ENCODE data around the gene MOCS1. TPM values are rescaled to one million over a fixed set of nuclear protein-coding genes. Genes with fewer than 3 reads are reported as not detected.
"Not testable (repeated sequence)": the region's sequence is repeated elsewhere in the genome, so short reads cannot be mapped to it uniquely, and the experiment has no call there.

The MOCS1 gene
- total RNA-seq, 1 donor from 2014 or later, result 22.9 TPM

DNA sequence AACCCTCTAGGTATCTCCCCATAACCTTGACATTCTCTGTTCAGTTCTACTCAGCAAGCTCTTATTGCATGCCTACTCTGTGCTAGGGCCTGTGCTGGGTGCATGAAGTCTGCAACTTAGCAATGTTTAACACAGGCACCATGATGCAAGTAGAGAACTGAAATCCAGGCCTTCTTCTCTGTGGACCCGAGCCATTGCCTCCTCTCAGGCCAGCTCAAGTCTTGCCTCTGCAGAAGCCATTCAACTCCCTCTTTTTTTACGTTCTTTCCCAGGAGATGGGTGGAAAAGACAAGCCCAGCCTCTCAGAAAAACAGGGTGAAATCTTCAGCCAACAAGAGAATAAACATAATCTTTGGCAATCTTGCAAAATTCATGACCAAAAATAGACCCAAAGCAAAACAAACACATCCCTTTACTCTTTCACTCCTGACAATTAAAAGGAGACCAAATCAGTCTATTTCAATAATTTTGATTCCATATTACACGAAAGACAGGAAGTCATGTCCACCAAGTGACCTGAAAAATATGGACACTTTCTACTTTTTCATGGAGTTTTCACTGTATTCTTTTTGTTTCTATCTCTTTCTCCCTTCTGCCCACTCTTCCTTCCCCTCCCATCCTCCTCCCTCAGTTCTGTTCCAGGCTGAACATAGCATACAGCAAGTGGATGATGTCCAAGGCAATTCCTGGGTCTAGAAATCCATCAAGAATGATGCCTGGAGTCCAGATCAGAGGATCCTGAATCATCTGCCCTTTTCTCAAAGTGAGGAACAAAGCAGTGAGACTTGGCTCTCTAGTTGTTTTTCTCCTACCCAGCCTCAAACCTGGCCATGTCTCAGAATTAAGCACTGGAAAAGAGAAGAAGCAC lies 45.4 kb upstream of the MOCS1 start:
- intact Hi-C loops (cut with DNase I), result no loop called here
- Histone ChIP-seq H3K4me3 (no peak overlapping the region), H3K4me1 (peaks cover 20% of the 10 kb centered on the region), H3K9me3 (no peaks in the 10 kb centered on the region), H3K36me3 (no peaks in the 10 kb centered on the region), H3K27ac (no peak overlapping the region), H3K27me3 (ENCODE audit: low read depth) (no peaks in the 10 kb centered on the region)
- no peak for DNase-seq
- TF ChIP-seq, protein P1, sequence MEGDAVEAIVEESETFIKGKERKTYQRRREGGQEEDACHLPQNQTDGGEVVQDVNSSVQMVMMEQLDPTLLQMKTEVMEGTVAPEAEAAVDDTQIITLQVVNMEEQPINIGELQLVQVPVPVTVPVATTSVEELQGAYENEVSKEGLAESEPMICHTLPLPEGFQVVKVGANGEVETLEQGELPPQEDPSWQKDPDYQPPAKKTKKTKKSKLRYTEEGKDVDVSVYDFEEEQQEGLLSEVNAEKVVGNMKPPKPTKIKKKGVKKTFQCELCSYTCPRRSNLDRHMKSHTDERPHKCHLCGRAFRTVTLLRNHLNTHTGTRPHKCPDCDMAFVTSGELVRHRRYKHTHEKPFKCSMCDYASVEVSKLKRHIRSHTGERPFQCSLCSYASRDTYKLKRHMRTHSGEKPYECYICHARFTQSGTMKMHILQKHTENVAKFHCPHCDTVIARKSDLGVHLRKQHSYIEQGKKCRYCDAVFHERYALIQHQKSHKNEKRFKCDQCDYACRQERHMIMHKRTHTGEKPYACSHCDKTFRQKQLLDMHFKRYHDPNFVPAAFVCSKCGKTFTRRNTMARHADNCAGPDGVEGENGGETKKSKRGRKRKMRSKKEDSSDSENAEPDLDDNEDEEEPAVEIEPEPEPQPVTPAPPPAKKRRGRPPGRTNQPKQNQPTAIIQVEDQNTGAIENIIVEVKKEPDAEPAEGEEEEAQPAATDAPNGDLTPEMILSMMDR (IDR thresholded peaks at IDR 0.05), result no peak
- ATAC-seq, result no peak

DNA sequence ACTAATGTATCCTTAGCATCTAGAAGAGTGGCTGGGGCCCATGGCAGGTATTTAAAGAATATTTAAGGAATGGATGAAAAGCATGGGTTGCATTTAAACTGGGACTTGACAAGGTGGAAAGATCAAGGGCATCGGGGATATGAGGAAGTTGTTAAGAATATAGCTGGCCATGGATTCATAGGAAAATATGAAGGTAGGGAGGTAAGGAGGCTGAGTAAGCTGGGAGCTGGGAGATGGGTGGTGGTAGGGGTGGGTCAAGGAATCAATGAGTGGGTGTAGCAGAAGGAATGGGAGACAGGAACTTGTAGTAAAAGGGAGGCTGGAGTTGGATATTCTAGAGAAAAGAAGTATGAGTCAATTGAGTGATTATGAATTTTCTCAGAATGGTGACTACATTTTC lies 44.0 kb upstream of the MOCS1 start:
- H3K36me3 ChIP-seq, result no peaks in the 10 kb centered on the region
- H3K27ac ChIP-seq, result no peak overlapping the region
- H3K27me3 ChIP-seq (ENCODE audit: low read depth), result no peaks in the 10 kb centered on the region
- ATAC-seq, result no peak
- DNase-seq, result no peak
- H3K9me3 ChIP-seq, result no peaks in the 10 kb centered on the region
- peaks cover 20% of the 10 kb centered on the region for H3K4me1 ChIP-seq
- intact Hi-C loops (cut with DNase I), result no loop called here
- TF ChIP-seq, protein P1 (IDR thresholded peaks at IDR 0.05), result no peak
- H3K4me3 ChIP-seq, result no peak overlapping the region

DNA sequence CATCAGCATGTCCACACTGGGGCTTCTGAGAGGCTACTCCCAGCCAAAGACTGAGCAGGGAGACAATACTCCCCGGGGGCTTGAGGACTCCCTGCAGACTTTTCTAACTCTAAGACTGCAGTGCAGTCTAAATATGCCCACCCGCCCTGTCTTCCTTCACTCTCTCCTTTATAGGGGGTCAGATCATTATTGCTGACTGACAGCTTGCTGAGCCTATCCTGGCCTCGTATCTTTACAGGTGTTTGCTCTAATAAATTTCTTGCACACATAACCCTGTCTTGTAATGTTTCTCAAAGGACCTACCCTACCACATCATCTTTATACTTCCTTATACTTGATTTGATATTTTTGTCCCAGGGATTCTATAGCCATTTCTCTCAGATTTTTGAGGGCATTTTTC lies 39.4 kb upstream of the MOCS1 start:
- DNase-seq, result no peak
- ATAC-seq, result no peak
- Histone ChIP-seq H3K9me3 (no peaks in the 10 kb centered on the region), H3K4me3 (no peak overlapping the region), H3K27ac (no peak overlapping the region), H3K27me3 (ENCODE audit: low read depth) (no peaks in the 10 kb centered on the region), H3K36me3 (no peaks in the 10 kb centered on the region), H3K4me1 (no peaks in the 10 kb centered on the region)
- TF ChIP-seq, protein P1 (IDR thresholded peaks at IDR 0.05), result no peak
- intact Hi-C loops (cut with DNase I), result no loop called here

DNA sequence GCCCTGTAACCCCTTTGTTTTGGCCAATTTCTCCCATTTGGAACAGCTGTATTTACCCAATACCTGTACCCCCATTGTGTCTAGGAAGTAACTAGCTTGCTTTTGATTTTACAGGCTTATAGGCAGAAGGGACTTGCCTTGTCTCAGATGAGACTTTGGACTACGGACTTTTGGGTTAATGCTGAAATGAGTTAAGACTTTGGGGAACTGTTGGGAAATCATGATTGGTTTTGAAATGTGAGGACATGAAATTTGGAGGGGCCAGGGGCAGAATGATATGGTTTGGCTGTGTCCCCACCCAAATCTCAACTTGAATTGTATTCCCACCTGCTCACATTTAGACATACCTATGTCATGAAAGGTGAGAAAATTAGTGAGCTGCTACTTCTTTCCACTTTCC lies 38.5 kb upstream of the MOCS1 start:
- H3K9me3 ChIP-seq; H3K4me1 ChIP-seq; intact Hi-C loops (cut with DNase I); H3K27me3 ChIP-seq (ENCODE audit: low read depth); H3K27ac ChIP-seq; ATAC-seq; DNase-seq; H3K4me3 ChIP-seq; H3K36me3 ChIP-seq: not testable (repeated sequence)

DNA sequence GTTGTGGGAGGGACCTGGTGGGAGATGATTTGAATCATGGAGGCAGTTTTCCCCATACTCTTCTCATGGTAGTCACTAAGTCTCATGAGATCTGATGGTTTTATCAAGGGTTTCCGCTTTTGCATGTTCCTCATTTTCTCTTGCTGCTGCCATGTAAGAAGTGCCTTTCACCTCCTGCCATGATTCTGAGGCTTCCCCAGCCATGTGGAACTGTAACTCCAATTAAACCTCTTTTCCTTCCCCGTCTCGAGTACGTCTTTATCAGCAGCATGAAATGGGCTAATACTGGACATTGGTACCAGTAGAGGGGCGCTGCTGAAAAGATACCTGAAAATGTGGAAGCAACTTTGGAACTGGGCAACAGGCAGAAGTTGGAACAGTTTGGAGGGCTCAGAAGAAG lies 36.9 kb upstream of the MOCS1 start:
- intact Hi-C loops (cut with DNase I); H3K9me3 ChIP-seq; H3K4me3 ChIP-seq; DNase-seq; ATAC-seq; H3K4me1 ChIP-seq; H3K27ac ChIP-seq; H3K36me3 ChIP-seq; H3K27me3 ChIP-seq (ENCODE audit: low read depth): not testable (repeated sequence)

DNA sequence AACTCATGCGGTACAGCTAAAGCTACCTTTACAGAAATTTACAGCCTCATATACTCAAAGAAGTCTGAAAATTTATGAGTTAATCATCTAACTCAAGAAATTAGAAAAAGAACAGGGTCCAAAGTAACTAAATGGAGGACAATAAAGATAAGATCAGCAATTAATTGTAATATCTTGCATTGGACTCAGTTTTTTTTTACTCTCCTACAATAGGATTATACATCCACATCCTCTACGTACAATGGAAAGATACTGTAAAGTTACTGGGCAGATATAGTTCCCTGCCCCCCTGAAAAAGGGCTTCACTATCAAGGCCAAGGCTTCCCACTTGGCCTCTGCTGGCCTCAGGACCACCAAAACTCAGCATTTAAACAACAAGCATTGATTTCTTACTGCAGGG lies 31.5 kb upstream of the MOCS1 start:
- Histone ChIP-seq H3K27ac (no peak overlapping the region), H3K36me3 (no peaks in the 10 kb centered on the region), H3K4me1 (no peaks in the 10 kb centered on the region), H3K27me3 (ENCODE audit: low read depth) (no peaks in the 10 kb centered on the region), H3K4me3 (no peak overlapping the region), H3K9me3 (no peaks in the 10 kb centered on the region)
- TF ChIP-seq, protein P1 (IDR thresholded peaks at IDR 0.05), result no peak
- ATAC-seq (no peak), DNase-seq (no peak)
- intact Hi-C loops (cut with DNase I), result no loop called here
